HG02840 (cell line): ENCODE data around the gene CST7.

ENCODE experiments used
- ATAC-seq: cut with Tn5 transposase; IDR thresholded peaks from one replicate; pipeline ENCODE4 v1.9.1; 2021; ENCODE audit warnings: mild to moderate bottlenecking, moderate library complexity, moderate number of reproducible peaks; ENCODE audit not compliant: unreplicated experiment, low FRiP score

CST7 gene

GRCh38 chr20:24962510-24962909, 13.4 kb downstream of the CST7 start:
- no peak for ATAC-seq

GRCh38 chr20:24963672-24964505, 14.8 kb downstream of the CST7 start:
- no peak for ATAC-seq

GRCh38 chr20:24964506-24964840, 15.4 kb downstream of the CST7 start:
- ATAC-seq, result no peak

- ATAC-seq, result no peak
Measured at GRCh38 chr20:24965065-24965919, 16.2 kb downstream of the CST7 start.

- ATAC-seq, result no peak
Measured at GRCh38 chr20:24966317-24967012, 17.4 kb downstream of the CST7 start.

- ATAC-seq, result no peak
Measured at GRCh38 chr20:24968278-24968800, 19.3 kb downstream of the CST7 start.

- ATAC-seq, result no peak
Measured at GRCh38 chr20:24969186-24970029, 20.3 kb downstream of the CST7 start.

GRCh38 chr20:24970030-24970553, 21.0 kb downstream of the CST7 start:
- ATAC-seq, result no peak

- no peak for ATAC-seq
Measured at GRCh38 chr20:24970754-24971153, 21.7 kb downstream of the CST7 start.

GRCh38 chr20:24971376-24972101, 22.5 kb downstream of the CST7 start:
- no peak for ATAC-seq

- no peak for ATAC-seq
Measured at GRCh38 chr20:24972341-24972740, 23.3 kb downstream of the CST7 start.

- ATAC-seq, result no peak
Measured at GRCh38 chr20:24977336-24977735, 28.3 kb downstream of the CST7 start.

- no peak for ATAC-seq
Measured at GRCh38 chr20:24977797-24978196, 28.7 kb downstream of the CST7 start.

- no peak for ATAC-seq
Measured at GRCh38 chr20:24978513-24978912, 29.4 kb downstream of the CST7 start.

GRCh38 chr20:24979036-24979960, 30.2 kb downstream of the CST7 start:
- ATAC-seq, result no peak

- ATAC-seq, result no peak
Measured at GRCh38 chr20:24980291-24981053, 31.4 kb downstream of the CST7 start.

- no peak for ATAC-seq
Measured at GRCh38 chr20:24981282-24981681, 32.2 kb downstream of the CST7 start.
